Activated CD4-positive, alpha-beta T cell treated with anti-CD3 and anti-CD28 coated beads, Interleukin-2, amount 50 U/mL, for 48 hours (primary cell): ENCODE measurements around the gene SPO11.

Experiments used
- DNase-seq, 2 experiments: peaks; one replicate each; pipeline ENCODE4 v3.0.0-alpha.2; 2020

SPO11 gene

GRCh38 chr20:57310821-57311514 lies 18.6 kb upstream of the SPO11 start:
- no peak for DNase-seq

DNA sequence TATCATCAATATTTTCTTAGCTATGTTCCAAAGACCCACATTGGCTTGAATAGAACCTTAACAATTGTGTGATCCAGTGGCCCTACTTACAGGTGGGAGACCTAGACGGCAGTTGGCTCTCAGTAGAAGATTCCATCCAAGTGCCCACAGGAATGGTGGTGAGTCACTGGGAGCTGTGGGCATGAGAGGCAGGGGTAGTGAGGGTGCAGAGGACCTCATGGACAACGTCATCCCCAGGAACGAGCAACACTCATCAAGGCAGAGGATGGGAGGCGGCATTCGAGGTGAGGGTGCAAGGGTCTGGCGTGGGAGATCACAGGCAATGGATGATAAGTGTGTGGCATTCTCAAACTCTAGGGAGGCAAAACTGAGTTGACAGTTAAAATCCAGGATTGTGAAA lies 17.5 kb upstream of the SPO11 start:
- no peak for DNase-seq

- DNase-seq: no peak
Measured at GRCh38 chr20:57313230-57313629, 16.4 kb upstream of the SPO11 start.

GRCh38 chr20:57313951-57314350 lies 15.7 kb upstream of the SPO11 start:
- DNase-seq: no peak

DNA sequence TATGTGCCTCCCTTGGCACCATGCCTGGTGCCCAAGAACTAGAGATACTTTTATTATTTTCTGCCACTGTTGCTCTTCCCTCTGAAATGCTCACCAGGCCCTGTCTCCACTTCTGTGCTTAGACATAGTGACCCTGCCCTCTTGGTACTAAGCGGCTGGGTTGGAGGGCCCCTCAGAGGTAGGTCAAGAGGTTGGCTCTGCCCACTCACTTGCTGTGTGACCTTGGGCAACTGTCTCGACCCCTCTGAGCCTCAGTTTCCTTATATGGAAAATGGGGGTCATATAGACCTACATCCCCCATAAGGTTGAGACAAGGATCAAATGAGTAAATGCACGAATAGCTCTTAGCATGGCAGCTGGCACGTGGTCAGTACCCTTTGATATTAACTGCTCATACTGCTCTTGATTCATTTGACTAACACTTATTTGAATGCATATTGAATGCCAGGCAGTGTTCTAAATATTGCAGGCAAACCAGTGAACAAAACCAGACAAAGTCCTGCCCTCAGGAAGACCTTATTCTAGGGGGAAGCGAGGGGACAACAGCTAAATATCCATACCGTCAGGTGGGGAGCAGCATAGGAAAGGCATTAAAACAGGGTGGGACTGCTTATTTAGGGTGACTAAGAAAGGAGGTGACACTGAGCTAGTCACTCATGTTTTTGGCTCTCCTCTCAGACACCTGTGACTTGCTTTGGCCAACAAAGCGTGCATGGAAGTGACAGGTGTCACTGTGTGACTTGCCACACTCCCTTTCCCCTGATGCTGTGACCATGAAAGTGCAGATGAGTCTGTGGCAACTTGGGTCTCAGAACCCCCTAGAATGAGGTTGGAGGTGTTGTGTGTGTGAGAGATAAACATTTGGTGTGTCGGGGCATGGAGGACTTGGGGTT lies 14.3 kb upstream of the SPO11 start:
- DNase-seq: no peak

- DNase-seq: no peak
Measured at GRCh38 chr20:57315976-57316480, 13.6 kb upstream of the SPO11 start.

DNA sequence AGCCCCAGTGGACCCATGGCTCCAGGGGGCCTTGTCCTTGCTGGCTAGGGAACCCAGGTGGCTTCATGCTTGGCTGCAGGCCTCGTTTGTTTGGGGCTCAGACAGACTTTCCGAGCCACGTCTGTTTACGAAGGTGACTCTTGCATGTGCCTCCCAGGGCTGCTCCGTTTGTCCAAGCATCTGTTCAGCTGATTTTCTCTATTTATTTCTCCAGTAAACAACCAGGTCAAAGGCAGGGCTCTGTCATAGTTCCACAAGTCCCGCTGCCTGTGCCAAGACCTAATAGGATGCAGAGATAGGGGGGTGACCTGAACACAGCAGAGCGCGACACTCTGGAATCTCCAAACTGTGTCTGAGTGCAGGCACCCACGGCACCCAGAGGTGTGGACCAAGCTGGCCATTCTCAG lies 12.8 kb upstream of the SPO11 start:
- DNase-seq: no peak

DNA sequence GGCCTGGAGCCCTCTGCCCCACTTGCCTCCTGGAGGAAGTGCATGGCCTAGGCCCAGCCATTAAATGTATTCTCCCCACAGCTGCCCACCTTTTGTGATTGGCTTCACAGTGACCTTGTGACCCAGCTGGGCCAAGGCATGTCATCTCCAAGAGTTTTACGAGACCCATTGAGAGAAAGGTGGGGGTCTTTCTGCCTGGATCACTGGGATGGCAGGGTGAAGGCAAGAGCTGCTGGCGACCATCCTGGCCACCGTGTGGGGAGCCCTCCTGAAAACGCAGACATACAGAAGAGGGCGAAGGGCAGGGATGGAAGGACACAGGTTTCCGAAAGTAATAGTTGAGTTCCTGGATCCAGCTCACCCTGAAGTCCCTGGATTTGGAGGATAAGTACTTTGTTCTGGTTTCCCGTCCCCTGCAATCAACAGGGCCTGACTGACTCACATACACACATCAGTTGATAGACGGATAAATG lies 12.3 kb upstream of the SPO11 start:
- no peak for DNase-seq

DNA sequence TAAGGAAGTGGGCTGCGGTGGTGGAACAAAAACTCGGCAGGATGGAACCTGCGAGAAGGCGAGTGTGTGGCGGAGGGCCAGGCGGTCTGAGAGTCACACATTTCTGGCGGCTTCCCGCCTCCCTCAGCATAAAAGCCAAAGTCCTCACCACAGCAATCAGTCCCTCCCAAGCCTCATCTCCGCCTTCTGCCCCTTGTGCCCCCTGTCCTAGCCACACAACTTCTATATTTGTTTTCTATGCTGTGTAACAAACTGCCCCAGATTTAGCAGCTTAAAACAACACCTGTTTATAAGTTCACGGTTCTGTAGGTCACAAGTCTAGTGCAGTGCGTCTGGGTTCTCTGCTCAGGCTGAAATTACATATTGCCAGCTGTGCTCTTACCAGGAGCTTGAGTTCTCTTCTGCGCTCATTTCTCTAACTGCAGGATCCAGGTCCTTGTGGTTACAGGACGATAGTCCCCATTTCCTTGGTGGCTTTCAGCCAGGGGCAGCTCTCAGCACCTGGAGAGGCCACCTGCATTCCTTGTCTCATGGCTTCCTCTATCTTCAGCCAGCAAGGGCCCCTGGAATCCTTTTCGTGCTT lies 11.7 kb upstream of the SPO11 start:
- DNase-seq: no peak

- DNase-seq: no peak
Measured at GRCh38 chr20:57319584-57319983, 10.0 kb upstream of the SPO11 start.

DNA sequence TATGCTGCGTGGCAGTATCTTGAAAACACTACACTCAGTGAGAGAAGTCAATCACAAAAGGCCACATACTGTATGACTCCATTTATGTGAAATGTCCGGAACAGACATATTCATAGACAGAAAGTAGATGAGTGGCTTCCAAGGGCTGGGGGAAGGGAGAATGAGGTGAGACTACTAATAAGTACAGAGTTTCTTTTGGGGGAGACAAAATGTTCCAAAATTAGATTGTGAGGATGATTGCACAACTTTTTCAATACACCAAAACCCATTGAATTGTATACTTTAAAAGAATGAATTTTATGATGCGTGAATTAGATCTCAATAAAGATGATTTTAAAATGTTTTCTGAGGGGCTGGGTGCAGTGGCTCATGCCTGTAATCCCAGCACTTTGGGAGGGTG lies 9.2 kb upstream of the SPO11 start:
- no peak for DNase-seq

GRCh38 chr20:57321142-57321541 lies 8.5 kb upstream of the SPO11 start:
- no peak for DNase-seq

DNA sequence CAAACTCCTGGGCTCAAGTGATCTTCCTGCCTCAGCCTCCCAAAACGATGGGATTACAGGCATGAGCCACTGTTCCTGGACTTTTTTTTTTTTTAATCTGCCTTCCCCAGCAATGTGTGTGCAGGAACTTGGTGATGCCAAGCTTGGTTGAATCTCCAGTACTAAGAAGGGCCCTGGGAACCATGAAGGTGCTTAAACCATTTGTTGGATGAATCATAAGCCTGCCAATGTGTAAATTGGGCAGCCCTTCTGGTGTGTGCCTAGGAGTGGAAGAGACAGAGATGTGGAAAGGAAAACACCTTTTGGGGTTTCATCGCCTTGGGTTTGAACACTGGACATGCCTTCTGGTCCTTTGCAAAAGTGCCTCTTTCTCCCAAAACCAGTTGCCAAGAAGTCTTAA lies 7.1 kb upstream of the SPO11 start:
- DNase-seq: no peak

GRCh38 chr20:57323034-57323433 lies 6.6 kb upstream of the SPO11 start:
- no peak for DNase-seq

GRCh38 chr20:57325632-57326356 lies 3.8 kb upstream of the SPO11 start:
- DNase-seq: no peak

GRCh38 chr20:57326667-57327455 lies 2.7 kb upstream of the SPO11 start:
- DNase-seq: no peak

GRCh38 chr20:57327820-57328219 lies 1.8 kb upstream of the SPO11 start:
- no peak for DNase-seq

- DNase-seq: no peak
Measured at GRCh38 chr20:57330998-57331397, 1.4 kb downstream of the SPO11 start.

DNA sequence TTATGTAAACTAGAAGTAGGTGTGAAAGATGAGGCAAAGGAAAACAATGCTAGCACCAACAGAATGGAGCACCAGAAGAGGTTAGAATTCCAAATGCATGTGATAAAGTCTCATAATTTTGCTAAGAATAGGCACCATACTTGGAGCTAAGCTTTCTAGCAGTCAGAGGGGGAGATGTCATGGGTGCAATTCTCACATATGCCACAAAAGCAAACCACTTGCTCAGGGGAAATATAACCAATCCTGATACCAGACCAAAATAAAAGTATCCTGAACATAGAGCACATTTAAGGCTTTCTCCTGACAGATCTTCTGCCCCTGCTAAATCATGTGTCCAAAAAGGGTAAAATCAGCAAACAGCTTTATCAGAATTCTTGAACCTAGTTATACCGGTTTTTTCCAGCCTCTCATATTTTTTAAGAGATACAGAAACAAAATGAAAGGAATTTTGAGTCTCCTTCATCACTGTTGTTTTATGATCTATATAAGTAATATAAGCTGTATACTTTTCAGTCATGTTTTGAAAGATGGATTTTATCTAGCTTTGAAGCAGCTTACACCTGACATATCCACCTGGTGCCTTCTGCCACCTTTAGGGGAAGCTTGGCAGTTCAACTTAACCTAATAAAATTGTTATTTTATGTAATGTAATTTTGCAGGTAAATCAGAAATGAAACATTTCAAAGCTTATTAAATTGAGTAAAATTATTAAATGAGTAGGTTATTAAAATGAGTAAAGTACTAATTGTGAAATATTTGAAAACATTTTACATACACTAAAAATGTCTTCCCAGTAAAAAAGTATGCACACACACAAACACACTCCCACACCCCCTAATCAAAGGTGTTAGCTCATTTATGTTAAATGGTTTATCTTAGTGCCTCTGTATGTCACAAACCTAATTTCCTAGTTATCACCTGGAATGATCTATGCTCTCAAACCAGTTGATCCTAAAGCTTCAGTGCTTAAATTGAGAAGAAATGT lies 2.8 kb downstream of the SPO11 start:
- DNase-seq: no peak

DNA sequence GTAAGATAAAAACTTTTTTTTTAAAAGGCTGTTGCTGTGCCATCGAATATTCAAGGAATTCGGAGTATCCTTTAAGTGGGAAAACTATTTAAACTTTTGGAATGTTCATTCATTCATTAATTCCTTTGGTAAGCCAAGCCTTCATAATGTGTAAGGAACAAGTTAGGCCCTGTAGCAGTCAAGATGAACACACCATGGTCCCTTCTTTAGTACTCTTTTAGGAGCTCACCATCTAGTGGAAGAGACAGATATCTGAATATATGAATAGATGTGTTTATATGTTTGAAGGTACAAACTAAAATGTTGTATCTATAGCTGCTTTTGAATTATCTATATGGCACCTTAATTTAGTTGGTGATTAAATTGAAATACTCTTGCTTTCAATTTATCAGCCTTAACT lies 5.8 kb downstream of the SPO11 start:
- DNase-seq: no peak

DNA sequence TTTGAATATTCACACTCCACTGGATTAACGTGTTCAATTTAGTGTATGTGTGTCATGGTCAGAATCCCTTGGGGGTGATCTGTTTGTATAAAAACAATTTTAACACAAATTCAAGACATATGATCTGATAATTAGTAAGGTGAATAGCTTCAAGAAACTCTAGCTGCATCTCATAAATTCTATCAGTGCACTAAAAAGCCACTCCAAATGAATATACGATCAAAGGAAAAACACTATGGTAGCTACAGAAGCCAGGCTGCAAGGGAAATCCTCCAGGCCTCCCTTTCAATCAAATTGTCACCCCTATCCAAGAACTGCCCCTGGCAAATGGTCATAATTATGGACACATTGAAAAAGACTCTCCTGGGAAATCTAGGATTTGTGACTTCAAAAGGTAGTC lies 12.1 kb downstream of the SPO11 start:
- DNase-seq: no peak
